PC-9 (cell line): ENCODE measurements around the gene RIMS4.

Source experiments
- EZH2 ChIP-seq: fragments of 200-600 bp; sonication (generic); IDR thresholded peaks from 2 replicates; pipeline ENCODE4 v1.8.0; 2017; ENCODE audit warnings: antibody characterized with exemption, low read depth
- TF ChIP-seq, protein P1 (sequence below): fragments of 200-600 bp; sonication (generic); conservative IDR thresholded peaks from 2 replicates; pipeline ENCODE4 v1.6.1; 2017; ENCODE audit warnings: mixed run types, antibody characterized with exemption, mild to moderate bottlenecking, moderate library complexity

DNA sequence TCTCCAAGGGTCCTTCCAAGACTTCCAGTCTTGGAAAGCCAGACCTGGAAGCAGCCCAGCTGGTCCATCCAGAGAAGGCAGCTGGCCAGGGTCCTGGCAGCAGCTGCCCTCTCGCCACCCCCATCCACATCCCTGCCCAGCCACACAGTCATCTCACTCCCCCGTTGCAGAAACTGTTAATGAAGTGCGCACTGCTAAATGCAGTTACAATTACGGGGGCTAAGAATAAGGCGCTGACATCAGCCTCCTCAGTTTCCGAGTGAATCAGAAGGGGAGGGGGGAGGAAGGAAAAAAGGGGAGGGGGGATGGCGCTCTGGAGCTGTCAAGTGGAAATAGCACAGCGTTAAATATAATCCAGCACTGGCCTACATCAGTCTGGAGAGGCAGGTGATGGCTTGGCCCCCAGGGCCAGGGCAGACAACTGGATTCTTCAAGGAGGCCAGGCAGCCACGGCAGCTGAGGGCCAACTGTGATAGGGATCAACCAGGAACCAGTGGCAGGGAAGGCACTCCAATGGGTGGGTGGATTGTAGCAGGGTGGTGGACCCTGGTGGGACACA lies 6.9 kb downstream of the RIMS4 start:
- TF ChIP-seq, protein P1, sequence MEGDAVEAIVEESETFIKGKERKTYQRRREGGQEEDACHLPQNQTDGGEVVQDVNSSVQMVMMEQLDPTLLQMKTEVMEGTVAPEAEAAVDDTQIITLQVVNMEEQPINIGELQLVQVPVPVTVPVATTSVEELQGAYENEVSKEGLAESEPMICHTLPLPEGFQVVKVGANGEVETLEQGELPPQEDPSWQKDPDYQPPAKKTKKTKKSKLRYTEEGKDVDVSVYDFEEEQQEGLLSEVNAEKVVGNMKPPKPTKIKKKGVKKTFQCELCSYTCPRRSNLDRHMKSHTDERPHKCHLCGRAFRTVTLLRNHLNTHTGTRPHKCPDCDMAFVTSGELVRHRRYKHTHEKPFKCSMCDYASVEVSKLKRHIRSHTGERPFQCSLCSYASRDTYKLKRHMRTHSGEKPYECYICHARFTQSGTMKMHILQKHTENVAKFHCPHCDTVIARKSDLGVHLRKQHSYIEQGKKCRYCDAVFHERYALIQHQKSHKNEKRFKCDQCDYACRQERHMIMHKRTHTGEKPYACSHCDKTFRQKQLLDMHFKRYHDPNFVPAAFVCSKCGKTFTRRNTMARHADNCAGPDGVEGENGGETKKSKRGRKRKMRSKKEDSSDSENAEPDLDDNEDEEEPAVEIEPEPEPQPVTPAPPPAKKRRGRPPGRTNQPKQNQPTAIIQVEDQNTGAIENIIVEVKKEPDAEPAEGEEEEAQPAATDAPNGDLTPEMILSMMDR: no peak
- TF ChIP-seq EZH2: no peak
